Activated CD4-positive, alpha-beta T cell treated with anti-CD3 and anti-CD28 coated beads, Interleukin-2, amount 50 U/mL, for 4 hours (primary cell): Measurements from ENCODE around the gene PRG3.
"Not testable (repeated sequence)": the region's sequence is repeated elsewhere in the genome, so short reads cannot be mapped to it uniquely, and the experiment has no call there.

Source experiments
- DNase-seq, 2 experiments: peaks; one replicate each; pipeline ENCODE4 v3.0.0-alpha.2; 2020

Gene PRG3

DNA sequence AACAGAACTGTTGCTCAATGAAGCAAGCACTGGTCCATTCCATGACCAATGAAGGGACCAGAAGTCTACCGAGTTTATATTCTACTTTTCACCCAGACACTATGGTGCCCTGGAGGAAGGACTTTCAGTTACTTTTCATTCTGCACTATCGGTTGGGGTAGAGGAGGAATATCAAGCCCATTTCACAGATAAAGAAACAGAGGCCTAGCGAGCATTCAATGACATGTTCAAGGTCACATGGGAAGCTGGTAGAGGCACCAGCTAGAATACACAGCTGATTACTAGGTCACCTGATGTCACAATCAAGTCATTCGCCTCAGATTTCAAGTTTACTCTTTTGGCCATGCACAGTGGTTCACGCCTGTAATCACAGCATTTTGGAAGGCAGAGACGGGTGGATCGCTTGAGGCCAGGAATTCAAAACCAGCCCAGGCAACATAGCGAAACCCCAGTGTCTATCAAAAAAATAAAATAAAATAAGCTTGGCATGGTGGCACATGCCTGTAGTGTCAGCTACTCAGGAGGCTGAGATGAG lies 27.1 kb upstream of the PRG3 start:
- DNase-seq, result no peak

DNA sequence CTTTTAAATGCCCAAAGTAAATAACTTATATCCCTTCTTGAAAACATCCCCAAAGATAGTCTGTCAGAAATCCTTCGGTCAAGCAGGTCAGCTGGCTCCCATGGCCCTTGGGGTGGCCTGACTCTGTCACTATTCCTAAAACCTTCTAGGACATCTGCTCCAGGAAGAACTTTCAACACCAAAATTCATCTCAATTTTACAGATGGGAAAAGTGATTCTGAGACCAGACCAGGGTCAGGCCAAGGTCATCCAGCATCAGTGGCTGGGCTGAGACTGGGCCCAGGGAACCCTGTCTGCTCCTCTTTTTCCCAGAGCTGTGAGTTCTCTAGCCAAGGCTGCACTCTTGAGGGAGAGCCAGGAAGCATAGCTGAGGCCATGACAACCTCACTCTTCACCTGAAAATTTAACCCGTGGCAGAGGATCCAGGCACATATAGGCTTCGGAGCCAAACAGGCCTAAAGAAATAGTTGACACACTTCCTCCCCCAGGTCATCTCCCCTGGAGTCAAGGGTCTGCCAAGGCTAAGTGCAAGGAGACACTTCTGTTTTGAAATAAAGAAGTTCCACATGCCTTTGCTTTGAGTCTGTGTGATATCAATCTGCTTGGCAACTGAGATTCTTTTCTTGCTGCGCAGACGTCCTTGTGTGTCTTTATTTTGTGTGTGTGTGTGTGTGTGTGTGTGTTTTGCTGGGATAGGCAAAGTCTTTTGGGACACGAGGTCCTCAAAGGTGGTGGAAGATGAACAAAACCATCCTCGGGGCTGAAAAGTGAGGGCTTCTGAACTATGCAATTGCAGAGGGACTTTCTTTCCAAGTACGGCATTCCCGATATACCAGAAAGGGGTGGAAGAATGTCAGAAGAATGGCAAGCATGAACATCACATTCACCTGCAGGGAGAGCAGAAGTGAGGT lies 26.3 kb upstream of the PRG3 start:
- DNase-seq, result no peak

DNA sequence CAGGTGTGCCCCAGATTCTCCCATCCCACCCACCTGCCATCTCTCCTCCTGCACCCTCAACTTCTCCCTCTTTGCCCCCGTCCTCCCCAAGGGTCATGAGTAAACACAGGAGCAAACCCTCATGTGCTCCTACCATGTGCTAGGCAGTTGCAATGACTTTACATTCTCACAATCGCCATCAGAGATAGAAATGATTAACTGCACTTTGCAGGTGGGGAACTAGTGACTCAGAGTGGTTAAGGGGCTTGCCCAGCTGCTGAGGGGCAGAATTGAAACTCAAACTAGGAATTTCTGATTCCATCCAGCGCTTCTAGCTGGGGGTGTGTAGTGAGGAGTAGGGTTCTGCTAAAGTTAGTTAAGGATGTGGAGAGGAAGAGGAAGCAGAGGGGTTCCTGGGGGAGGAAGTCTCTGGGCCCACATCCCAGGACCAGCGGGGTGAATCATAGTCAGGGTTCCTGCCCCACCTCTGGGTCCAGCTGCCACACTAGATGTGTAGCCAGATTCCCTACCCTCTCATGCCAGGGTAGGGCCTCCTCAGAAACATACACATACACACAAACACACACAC lies 25.5 kb upstream of the PRG3 start:
- peak in 1 of 2 experiments; percentile 35 for DNase-seq

DNA sequence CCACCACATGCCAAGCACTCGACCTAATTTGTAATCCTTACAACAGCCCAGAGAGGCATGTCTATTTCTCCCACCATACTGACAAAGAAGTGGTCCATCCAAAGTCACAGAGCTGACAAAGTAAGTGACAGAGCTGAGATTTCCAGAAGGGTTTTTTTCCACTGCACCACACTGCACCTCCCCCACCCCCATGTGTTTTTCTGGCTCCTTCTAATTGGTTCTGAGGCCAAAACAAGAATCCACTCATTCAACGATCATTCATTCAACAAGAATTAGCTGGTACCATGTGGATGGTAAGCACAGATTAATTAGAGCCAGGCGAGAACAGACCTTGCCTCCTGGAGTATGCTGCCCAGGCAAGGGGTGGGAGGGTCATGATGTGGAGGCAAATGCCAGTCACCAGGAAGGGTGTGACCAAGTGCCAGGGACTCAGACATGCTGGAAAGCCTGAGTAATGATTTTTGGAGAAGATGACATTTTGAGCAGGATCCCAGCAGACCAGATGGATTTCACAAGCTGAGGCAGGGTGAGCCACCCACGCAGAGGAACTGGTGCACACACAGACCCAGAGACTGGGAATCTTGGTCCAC lies 24.4 kb upstream of the PRG3 start:
- DNase-seq, result no peak

DNA sequence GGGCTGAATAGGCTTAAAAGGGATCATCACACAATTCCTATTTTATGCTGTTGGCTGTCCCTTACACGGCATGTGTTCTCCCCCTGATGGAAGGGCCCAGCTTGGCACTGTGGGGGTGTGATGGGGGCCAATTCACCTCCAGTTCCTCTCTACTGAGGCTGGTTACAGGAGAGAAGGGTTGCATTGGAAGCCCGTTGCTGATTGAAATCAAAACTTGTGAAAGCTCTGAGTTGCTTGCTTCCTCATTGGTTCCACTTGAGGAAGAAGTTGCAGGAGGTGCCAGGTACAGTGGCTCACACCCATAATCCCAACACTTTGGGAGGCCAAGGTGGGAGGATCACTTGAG lies 22.8 kb upstream of the PRG3 start:
- no peak for DNase-seq

DNA sequence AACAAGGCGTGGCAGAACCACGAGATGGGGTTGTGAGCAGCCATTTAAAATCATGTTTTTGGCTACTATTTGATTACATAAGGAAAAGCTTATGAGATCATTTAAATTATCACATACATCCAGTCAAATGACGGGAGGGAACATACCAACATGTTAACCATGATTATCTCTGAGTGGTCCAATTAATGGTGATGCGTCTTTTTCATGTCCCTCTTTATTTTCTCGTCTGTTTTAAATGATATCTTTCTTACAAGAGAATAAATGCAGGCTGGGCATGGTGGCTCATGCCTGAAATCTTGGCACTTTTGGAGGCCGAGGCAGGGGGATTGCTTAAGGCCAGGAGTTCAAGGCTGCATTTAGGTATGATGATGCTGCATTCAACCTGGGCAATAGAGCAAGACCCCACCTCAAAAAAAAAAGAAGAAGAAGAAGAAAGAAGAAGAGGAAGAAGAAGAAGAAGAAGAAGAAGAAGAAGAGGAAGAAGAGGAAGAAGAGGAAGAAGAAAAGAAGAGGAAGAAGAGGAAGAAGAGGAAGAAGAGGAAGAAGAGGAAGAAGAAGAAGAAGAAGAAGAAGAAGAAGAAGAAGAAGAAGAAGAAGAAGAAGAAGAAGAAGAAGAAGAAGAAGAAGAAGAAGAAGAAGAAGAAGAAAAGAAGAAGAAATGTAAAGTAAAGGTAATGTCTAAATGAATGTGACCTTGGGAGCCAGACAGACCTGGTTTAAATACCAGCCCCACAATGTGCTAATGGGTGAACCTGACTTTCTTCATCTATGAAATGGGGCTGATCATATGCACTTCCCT lies 22.3 kb upstream of the PRG3 start:
- not testable (repeated sequence) for DNase-seq

DNA sequence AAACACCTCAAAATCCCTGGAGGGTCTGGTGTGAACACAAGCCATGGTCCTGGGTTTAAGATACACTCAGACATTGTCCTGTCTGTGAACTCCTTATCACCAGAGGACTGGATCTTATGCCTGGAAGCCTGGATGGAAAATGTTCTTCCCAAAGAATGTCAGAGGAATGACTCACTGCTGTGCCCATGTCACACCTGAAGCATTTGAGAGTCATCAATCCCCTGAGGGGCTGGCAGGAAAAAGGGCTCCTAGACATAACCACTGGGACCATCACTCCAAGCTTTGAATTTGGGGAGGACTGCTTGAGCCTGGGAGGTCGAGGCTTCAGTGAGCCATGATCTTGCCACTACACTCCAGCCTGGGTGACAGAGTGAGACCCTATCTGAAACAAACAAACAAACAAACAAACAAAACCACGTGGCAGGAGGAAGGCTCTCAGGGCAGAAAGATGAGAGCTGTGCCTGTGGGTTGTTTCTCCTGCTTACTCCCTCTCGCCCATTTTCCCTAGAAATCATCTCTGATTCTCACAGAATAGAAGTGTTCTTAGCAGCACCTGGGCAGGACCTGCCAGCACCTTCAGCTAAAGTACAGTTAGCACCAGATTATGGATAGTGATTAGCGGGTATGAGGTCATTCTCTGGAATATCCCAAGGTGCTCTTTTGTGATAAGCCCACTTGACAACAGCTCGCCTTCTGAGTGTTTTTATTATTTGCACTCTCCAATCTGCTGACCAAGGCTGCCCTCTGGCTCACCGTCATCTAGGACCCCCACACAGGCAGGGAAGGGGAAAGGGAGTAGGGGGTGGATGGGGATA lies 21.4 kb upstream of the PRG3 start:
- no peak for DNase-seq

DNA sequence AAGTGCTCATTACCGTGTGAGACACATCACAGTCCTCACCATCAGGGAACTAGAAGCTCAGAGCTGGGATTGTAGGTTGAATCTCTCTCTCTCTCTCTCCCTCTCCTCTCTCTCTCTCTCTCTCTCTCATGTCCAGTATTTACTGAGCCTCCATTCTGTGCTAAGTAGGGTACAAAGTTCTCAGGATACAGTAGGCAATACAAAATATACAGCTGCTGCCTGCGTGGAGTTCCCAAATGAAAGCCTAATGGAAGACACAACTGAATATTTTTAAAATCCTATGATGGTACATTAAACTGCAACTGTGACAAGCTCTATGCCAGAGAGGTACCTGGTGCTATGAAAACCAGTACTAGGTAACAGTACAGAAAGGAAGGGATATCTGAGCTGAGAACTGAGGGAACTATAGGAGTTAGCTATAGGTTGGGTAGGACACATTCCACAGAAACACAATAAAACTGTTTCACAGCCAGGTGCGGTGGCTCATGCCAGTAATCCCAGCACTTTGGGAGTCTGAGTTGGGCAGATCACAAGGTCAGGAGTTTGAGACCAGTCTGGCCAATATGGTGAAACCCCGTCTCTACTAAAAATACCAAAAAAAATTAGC lies 19.1 kb upstream of the PRG3 start:
- DNase-seq, result no peak

DNA sequence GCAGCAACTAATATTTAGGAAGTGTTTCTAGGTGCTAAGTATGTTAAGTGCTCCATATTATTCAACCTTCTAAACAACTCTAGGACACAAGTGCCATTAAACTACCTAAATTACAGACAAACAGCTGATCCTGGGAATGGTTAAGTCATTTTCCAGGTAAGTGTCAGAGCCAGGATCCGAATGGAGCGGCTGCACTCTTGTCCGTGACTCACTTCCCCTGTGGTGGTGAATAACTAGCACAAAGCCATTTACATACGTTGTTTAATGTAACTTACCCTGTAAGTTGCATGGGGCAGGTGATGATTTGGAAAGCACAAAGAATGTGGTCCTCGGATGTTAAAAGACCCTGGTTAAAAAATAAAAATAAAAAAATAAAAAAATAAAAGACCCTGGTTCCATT lies 18.3 kb upstream of the PRG3 start:
- DNase-seq, result no peak

DNA sequence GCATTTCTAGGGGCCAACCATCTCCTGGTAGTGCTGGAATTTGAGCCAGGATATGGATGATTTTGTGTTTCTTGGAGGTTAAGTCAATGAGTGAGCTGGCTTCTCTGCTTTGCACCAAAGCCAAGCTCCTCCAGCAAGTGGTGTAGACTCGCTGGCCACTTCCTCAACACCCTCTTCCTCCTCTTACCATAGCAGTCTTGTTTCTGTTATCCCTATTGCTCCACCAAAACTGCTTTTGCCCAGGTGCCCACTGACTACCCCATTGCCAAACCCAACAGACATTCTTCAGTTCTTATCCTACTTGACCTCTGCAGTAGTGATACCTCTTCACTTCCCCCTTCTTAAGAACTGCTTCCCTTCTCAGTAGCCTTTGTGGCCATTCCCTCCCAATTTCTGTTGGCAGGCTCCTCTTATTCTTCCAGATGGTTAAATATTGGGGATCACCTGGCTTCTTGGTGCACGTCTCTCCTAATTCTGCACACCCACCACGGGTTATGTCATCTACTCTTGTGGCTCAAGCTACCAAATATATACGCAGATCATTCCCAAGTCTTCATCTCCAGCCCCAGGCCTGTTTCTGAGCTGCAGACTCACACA lies 16.5 kb upstream of the PRG3 start:
- no peak for DNase-seq

DNA sequence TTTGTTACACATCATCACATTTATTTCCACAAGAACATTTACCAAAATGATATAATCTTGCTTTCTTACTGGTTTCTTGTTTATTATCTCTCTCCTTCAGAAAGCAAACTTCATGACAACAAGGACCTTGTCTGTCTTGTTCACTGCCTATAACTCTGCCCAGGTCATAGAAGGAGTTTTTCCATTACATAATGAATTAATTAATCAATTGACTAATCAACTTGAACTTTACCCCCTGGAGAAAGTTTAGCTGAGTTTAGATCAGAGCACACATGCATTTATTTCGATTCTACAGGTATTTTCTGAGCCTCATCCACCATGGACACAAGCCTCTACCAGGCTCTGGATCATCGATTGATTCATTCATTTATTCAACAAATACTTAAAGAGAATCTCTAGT lies 15.8 kb upstream of the PRG3 start:
- no peak for DNase-seq

DNA sequence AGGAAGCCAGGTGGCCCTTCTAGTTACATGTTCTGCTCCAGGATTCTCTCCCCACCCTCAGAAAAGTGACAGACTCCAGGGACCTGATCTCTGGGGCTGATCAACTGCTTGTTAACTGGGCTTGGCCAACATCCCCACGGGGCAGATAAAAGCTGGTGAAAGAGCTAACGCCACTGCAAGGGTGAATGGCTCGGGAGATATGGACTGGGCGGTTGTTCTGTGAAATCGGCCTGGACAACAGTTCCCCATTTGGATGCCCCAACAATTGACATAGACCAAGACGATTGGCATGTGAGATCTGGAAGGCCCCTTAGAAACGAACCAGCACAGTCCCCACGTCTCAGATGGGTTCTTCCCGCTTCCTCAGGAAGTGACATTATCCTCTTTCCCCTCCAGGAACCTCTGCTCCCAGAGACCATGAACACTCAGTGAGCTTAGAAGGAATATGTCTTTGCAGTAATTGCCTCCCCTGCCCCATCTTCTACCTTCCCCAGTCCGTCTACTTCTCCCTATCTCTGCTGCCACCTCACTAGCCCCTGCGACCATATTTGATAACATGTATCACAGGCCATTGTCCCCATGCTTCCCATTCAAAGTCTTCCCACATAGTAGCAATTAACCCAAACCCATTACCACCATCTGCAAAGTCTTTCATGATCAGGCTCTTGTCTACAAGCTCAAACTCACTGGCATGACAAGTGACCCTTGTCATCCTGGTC lies 15.1 kb upstream of the PRG3 start:
- no peak for DNase-seq

DNA sequence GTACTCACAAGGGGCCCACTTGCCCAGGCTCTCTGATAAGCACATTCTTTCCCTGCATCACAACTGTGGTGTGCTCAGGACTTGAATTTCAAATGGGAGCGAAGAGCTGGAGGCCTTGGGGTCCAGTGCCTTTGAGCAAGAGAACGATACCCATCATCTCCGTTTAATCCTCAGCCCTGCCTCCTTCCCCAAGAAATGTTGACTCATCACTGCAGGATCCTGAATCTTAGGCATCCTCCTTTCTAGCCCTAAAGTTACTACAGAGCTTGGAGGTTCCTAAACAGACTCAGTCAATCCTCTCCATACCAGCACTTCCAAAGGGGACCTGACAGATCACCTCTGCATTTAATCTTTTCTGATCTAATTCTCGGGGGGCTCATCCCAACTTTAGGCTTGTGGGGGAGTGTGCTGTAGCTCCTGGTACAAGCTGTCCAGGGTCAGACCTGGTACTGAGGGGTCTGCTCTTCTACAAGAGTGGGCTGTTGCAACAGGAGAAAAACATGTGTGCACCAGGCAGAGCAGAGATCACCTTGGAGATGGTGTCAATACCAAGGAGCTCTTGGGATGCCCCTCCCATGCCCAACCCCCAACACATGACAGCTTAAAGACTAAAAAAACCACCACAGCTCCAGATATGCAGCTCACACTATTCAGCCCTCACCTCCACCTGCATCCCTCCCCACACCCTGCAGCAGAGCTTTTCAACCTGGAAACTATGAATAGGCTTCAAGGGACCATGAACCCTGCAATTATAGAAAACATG lies 13.4 kb upstream of the PRG3 start:
- DNase-seq, result no peak

DNA sequence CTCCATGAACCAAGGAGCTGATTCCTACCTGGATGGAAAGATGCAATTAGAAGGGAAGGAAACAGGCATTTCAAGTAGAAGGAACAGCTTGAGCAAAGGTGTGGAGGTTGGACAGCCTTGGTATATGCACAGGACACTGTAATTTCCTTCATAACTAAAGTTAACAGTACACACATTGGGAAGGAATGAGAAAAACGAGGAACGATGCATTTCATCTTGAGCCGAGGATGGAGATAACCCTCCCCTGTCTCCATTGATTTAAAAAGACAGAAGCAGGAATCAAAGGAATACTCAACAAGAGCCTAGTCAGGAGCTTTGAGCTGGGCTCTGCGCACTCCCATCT lies 11.8 kb upstream of the PRG3 start:
- no peak for DNase-seq

DNA sequence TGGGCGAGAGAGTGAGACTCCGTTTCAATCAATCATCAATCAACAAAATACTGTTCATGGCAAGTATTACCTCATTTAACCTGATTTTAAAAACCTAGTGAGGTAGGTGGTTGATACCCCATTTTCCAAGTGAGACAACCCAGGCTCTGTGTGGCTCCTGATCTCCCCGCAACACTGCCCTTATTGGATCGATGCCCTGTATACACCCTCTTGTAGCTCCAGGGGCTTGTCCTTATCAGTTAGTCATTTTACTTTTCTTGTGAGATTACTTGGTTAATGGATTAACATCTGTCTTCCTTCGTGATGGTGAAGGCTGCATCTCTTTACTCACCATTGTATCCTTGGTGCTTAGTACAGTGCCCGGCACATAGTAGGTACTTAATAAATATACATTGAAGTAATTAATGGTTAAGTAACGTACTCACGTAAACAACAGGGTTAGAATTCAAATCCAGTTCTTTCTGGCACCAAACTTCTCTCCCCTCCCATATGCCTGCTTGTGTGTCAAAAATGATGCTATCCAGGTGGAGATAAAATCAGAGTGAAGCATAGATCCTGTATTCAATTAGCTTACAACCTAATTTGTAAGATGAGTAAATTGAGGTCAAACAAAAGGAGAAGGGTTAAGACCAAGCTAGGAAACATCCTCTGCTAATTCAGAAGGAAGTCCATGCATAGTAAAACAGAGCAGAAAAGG lies 11.3 kb upstream of the PRG3 start:
- no peak for DNase-seq

DNA sequence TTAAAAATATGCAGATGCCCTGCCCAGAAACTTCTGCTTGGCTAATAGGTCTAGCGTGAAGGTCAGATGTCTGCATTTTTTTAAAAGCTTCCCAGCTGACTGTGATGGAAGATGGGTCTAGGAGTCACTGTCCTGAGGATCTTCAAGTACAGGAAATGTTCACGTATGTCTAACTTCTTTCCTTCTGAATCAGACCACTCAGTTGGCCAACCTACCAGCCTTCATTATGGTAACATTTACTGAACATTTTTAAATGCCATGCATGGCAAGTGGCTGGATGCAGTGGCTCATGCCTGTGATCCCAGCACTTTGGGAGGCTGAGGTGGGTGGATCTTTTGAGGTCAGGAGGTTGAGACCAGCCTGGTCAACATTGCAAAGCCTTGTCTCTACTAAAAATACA lies 10.6 kb upstream of the PRG3 start:
- DNase-seq, result no peak

DNA sequence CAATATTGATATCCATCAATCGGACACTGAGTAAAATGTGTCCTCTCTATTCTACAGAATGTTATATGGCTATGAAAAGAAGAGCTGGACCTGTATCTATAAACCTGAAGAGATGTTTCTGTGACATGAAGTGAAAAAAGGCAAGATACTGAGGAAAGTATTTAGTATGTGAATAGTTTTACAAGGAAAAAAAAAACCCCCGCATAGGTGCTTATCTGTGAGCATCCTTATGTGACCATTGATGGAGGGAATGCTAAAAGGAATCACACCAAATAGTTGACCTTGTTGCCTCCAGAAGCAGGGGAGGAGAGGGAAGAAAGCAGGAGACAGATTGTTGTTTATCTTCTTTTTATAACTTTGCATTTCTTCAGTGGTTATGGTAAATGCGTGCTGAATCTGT lies 10.2 kb upstream of the PRG3 start:
- DNase-seq, result no peak

DNA sequence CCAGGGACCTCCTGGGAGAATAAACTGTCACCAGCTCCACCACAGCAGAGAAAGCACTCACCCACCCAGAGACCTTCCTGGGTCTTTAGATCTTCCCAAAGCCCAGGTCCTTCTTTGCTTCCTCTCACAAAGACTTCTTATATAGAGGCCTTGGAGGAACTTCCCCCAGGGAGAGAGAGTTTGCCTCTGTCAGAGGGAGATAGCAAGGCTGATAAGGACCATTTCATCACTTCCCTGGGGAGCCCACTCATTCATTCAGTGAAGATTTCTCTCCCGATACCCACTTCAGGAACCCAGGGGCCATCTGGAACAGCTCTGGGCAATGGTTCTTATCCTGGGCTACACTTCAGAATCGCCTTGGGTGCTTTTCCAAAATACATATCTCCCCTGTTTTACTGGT lies 9.6 kb upstream of the PRG3 start, which contains the start of gene PRG2:
Gene PRG2 (minus strand): TSS at position 116 of the 400 bp plus-strand sequence. CDS start 706 bp downstream, outside the sequence.
- no peak for DNase-seq

DNA sequence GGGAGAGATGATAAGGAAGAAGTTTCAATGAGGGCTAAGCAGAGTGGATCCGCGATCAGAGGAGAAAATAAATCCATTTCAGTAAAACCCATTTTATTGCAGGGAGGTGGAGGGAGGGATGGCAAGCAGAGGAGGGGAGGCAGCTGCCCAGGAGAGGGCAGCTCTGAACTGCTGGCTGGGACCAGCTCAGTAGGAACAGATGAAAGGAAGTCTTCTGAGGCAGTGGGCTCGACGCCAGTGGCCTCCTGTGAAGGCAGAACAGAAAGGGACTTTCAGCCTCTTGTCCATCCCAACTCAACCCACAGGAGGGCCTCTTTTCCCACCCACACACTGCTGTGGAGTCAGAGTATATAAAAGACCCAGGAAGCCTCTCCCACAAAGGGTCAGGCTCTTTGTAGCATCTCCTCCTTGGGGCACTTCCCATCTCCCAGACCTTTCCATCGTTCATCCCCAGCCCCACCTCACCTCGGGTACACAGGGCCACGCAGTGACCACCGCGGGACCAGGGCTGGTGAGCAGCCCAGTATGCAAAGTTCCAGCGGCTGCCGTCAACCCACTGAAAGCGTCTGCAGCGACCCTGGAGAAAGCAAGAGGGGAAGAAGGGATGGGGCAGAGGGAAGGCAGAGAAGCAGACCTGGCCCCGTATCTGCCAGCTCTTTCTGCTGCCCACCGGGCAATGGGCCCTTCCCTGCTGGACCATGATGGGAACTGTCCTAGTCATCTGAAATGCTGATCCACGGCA lies 6.5 kb upstream of the PRG3 start:
- no peak for DNase-seq
